Endothelial cell of umbilical vein (primary cell): ENCODE measurements around the gene HSF2. TPM values are rescaled to one million over a fixed set of nuclear protein-coding genes. Genes with fewer than 3 reads are reported as not detected.

ENCODE experiments used
- BruUV-seq: library from RNA; stranded (reverse); fragments of 400-500 nt; replicated peaks from 2 replicates; lab custom pipeline; 2021; lab: Mats Ljungman, UMichigan
- CTCF ChIA-PET: fragments of 300-600, 350-600 bp; sonication (Branson Sonifier 250); formaldehyde crosslinking; loops from one replicate; lab custom pipeline; 2021; ENCODE audit warnings: antibody characterized with exemption, inconsistent platforms; lab: Charles Lee
- POLR2A ChIA-PET: fragments of 300-600, 350-600 bp; sonication (Branson Sonifier 250); formaldehyde crosslinking; loops from one replicate; lab custom pipeline; 2021; ENCODE audit warnings: antibody characterized with exemption, inconsistent platforms; lab: Charles Lee
- DNase-seq: peaks from one replicate; pipeline ENCODE4 v3.0.0-alpha.2; 2011; ENCODE audit warnings: low read depth, low spot score
- FAIRE-seq: peaks from 2 replicates; lab custom pipeline; 2011; peaks lifted over from hg19 to GRCh38; lab: Jason Lieb, UNC
- H2AFZ ChIP-seq: 2 replicates; pipeline ENCODE4 v1.6.0; 2012; ENCODE audit warnings: low read depth, low read length, control low read depth, inconsistent platforms
- H3K27ac ChIP-seq: 2 replicates; pipeline ENCODE4 v1.5.1; 2011; ENCODE audit warnings: low read depth, mild to moderate bottlenecking, control low read depth, low read length, moderate library complexity; ENCODE audit not compliant: insufficient read depth
- H3K27me3 ChIP-seq, 2 experiments: 2 replicates each; pipeline versions ENCODE4 v1.6.0 to v1.6.1; 2011; ENCODE audit warnings: low read length in 2 of 2, mixed read lengths in 1 of 2; ENCODE audit not compliant: control insufficient read depth in 2 of 2, insufficient read depth in 2 of 2
- H3K36me3 ChIP-seq, 2 experiments: 2 replicates in 1 of 2; 3 replicates in 1 of 2; pipeline ENCODE4 v1.5.1; 2011; ENCODE audit warnings: low read length in 2 of 2, mild to moderate bottlenecking in 1 of 2, moderate library complexity in 1 of 2; ENCODE audit not compliant: control insufficient read depth in 2 of 2, insufficient read depth in 2 of 2; ENCODE audit errors: extremely low read depth in 1 of 2
- H3K4me1 ChIP-seq: 3 replicates; pipeline ENCODE4 v1.5.1; 2011; ENCODE audit warnings: mild to moderate bottlenecking, low read length; ENCODE audit not compliant: control insufficient read depth, insufficient read depth; ENCODE audit errors: extremely low read depth
- H3K4me2 ChIP-seq: 2 replicates; pipeline ENCODE4 v1.6.1; 2011; ENCODE audit warnings: low read length, control low read depth, mixed read lengths; ENCODE audit not compliant: insufficient read depth
- H3K4me3 ChIP-seq, 3 experiments: fragments of 200-600 bp in 1 of 3; sonication (generic), shearing (Covaris generic) in 1 of 3; replicated peaks in 1 of 3; 2 replicates each; pipeline ENCODE4 v1.5.1; 2011 to 2016; ENCODE audit warnings: control low read depth in 3 of 3, low read length in 3 of 3, mild to moderate bottlenecking in 2 of 3, inconsistent platforms in 1 of 3, low read depth in 1 of 3, moderate library complexity in 1 of 3; ENCODE audit not compliant: insufficient read depth in 1 of 3
- H3K79me2 ChIP-seq: 2 replicates; pipeline ENCODE4 v1.6.0; 2012; ENCODE audit warnings: low read length, inconsistent platforms; ENCODE audit not compliant: control insufficient read depth, insufficient read depth
- H3K9ac ChIP-seq: replicated peaks from 2 replicates; pipeline ENCODE3; 2011; ENCODE audit warnings: low read length, control low read depth; ENCODE audit not compliant: insufficient read depth; ENCODE audit errors: extremely low read depth
- H3K9me1 ChIP-seq: replicated peaks from 3 replicates; pipeline ENCODE4 v1.6.0; 2011; ENCODE audit warnings: mild to moderate bottlenecking, low read length; ENCODE audit not compliant: control insufficient read depth, insufficient read depth; ENCODE audit errors: extremely low read depth
- H3K9me3 ChIP-seq: replicated peaks from 2 replicates; pipeline ENCODE4 v1.5.1; 2012; ENCODE audit warnings: low read length, inconsistent platforms; ENCODE audit not compliant: control insufficient read depth, insufficient read depth
- H4K20me1 ChIP-seq: replicated peaks from 2 replicates; pipeline ENCODE3; 2011; ENCODE audit warnings: mild to moderate bottlenecking, low read length; ENCODE audit not compliant: control insufficient read depth, insufficient read depth; ENCODE audit errors: extremely low read depth
- EZH2 ChIP-seq: IDR thresholded peaks from 2 replicates; pipeline ENCODE4 v1.6.1; 2012; ENCODE audit warnings: borderline replicate concordance, low read depth, mild to moderate bottlenecking, moderate library complexity, low read length, inconsistent platforms; ENCODE audit not compliant: severe bottlenecking
- FOS ChIP-seq: IDR thresholded peaks from 2 replicates; pipeline ENCODE4 v1.6.1; 2011; ENCODE audit warnings: mild to moderate bottlenecking, low read length, moderate library complexity, borderline replicate concordance; ENCODE audit not compliant: insufficient read depth
- GATA2 ChIP-seq: IDR thresholded peaks from 2 replicates; pipeline ENCODE4 v1.7.0; 2011; ENCODE audit warnings: low read depth, mild to moderate bottlenecking, moderate library complexity, mixed read lengths, low read length; ENCODE audit not compliant: insufficient read length, insufficient read depth
- JUN ChIP-seq: IDR thresholded peaks from 2 replicates; pipeline ENCODE4 v1.6.1; 2011; ENCODE audit warnings: borderline replicate concordance, low read depth; ENCODE audit not compliant: insufficient read length, insufficient read depth
- MYC ChIP-seq: IDR thresholded peaks from one replicate; pipeline ENCODE4 v1.6.1; 2011; ENCODE audit warnings: mild to moderate bottlenecking, low read depth, low read length
- POLR2A ChIP-seq: IDR thresholded peaks from 2 replicates; pipeline ENCODE4 v1.6.1; 2012; ENCODE audit warnings: low read depth, mild to moderate bottlenecking, control low read depth, low read length
- POLR2AphosphoS5 ChIP-seq: IDR thresholded peaks from 2 replicates; pipeline ENCODE4 v1.6.1; 2012; ENCODE audit warnings: low read depth, mild to moderate bottlenecking, control low read depth, low read length, moderate library complexity; ENCODE audit not compliant: insufficient read depth
- dilution Hi-C: fragments of 300-500 bp; cut with MboI; formaldehyde crosslinking; loops from one replicate; pipeline ENCODE4 v1.15.0; 2019; ENCODE audit warnings: low sequenced_read_pairs; ENCODE audit not compliant: extremely low pct_ligation_motif_present
- intact Hi-C: fragments of 100-400 bp; cut with micrococcal nuclease; formaldehyde crosslinking; loops from one replicate; pipeline ENCODE4 v1.10.0; 2022
- polyA plus RNA-seq, 4 experiments: library from polyadenylated mRNA; depleted of rRNA in 3 of 4; stranded (reverse) in 3 of 4; unstranded in 1 of 4; fragments of >200 nt; gene quantifications; 2 replicates each; pipeline versions ENCODE4 v1.2.1 to v1.2.3, GENCODE V29; 2011 to 2012; ENCODE audit warnings: missing spikeins in 1 of 4
- total RNA-seq: library from RNA; stranded (reverse); gene quantifications from 2 replicates; pipeline ENCODE4 v1.2.3, GENCODE V29; 2021
- TF ChIP-seq, protein P1 (sequence below): IDR thresholded peaks from 2 replicates; pipeline ENCODE4 v1.6.1; 2011; ENCODE audit not compliant: insufficient read depth, insufficient read length
- TF ChIP-seq, protein P2 (sequence below), 2 donors: IDR thresholded peaks; 1 replicate in 1 of 2; 2 replicates in 1 of 2; pipeline ENCODE4 v1.5.1; 2011; ENCODE audit warnings: low read length in 2 of 2, mild to moderate bottlenecking in 2 of 2, moderate library complexity in 2 of 2, control low read depth in 1 of 2, inconsistent platforms in 1 of 2, low read depth in 1 of 2; ENCODE audit not compliant: insufficient read depth in 1 of 2; ENCODE audit errors: extremely low read depth in 1 of 2

Gene HSF2
- total and polyA plus RNA-seq, 2 donors (not counting 3 experiments of a cell fraction or from before 2014, with no cell fraction given), result 8.0 to 13.3 TPM

- Histone ChIP-seq H3K9ac (no peak overlapping the region), H3K4me1 (no peaks in the 10 kb centered on the region), H3K36me3 (no peaks in the 10 kb centered on the region), H3K27ac (no peak overlapping the region), H3K9me1 (no peaks in the 10 kb centered on the region), H3K27me3 (peaks cover 0 to 3% of the 10 kb centered on the region in 2 experiments), H3K9me3 (no peaks in the 10 kb centered on the region), H4K20me1 (no peaks in the 10 kb centered on the region), H3K4me3 (no peak overlapping the region), H2AFZ (no peak overlapping the region), H3K79me2 (no peaks in the 10 kb centered on the region), H3K4me2 (no peak overlapping the region)
- DNase-seq, result no peak
- POLR2A ChIA-PET, result no interaction called here
- dilution Hi-C loops (no loop called here), intact Hi-C loops (no loop called here)
- no peak for FAIRE-seq
- CTCF ChIA-PET, result interaction anchor here (1.0 to 1.2 kb wide), 2 partner anchors 116 to 154 kb away, joined by 3 to 5 read pairs; no protein-coding TSS in a partner anchor
- TF ChIP-seq JUN (no peak), MYC (no peak), FOS (no peak), EZH2 (no peak), GATA2 (no peak), POLR2A (no peak), POLR2AphosphoS5 (no peak)
- TF ChIP-seq, protein P1, sequence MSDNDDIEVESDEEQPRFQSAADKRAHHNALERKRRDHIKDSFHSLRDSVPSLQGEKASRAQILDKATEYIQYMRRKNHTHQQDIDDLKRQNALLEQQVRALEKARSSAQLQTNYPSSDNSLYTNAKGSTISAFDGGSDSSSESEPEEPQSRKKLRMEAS, result no peak
- TF ChIP-seq, protein P2, sequence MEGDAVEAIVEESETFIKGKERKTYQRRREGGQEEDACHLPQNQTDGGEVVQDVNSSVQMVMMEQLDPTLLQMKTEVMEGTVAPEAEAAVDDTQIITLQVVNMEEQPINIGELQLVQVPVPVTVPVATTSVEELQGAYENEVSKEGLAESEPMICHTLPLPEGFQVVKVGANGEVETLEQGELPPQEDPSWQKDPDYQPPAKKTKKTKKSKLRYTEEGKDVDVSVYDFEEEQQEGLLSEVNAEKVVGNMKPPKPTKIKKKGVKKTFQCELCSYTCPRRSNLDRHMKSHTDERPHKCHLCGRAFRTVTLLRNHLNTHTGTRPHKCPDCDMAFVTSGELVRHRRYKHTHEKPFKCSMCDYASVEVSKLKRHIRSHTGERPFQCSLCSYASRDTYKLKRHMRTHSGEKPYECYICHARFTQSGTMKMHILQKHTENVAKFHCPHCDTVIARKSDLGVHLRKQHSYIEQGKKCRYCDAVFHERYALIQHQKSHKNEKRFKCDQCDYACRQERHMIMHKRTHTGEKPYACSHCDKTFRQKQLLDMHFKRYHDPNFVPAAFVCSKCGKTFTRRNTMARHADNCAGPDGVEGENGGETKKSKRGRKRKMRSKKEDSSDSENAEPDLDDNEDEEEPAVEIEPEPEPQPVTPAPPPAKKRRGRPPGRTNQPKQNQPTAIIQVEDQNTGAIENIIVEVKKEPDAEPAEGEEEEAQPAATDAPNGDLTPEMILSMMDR (IDR thresholded peaks at IDR 0.05; ENCODE audit: extremely low read depth in 1 of 2, insufficient read depth in 1 of 2, low read depth in 1 of 2, low read length in 2 of 2), result no peak
- no TSS peak for BruUV-seq
Observed at GRCh38 chr6:122376246-122376645, 23.2 kb upstream of the HSF2 start.
